Peyer's patch (tissue), 4 donors: Measurements from ENCODE around the gene SAMHD1.

ENCODE experiments used
- POLR2A ChIP-seq, 2 donors: fragments of 450-650 bp; IDR thresholded peaks; one replicate each; pipeline ENCODE4 v1.5.1; 2017; ENCODE audit warnings: antibody characterized with exemption in 2 of 2, mild to moderate bottlenecking in 2 of 2, moderate library complexity in 2 of 2
- TF ChIP-seq, protein P1 (sequence below), 6 experiments: fragments of 450-650 bp in 4 of 6; fragments of 200-600 bp in 2 of 6; sonication (generic) in 1 of 6; IDR thresholded peaks; one replicate each; pipeline ENCODE4 v1.5.1; 2017 to 2019; ENCODE audit warnings: antibody characterized with exemption in 6 of 6, mild to moderate bottlenecking in 3 of 6, moderate library complexity in 1 of 6

DNA sequence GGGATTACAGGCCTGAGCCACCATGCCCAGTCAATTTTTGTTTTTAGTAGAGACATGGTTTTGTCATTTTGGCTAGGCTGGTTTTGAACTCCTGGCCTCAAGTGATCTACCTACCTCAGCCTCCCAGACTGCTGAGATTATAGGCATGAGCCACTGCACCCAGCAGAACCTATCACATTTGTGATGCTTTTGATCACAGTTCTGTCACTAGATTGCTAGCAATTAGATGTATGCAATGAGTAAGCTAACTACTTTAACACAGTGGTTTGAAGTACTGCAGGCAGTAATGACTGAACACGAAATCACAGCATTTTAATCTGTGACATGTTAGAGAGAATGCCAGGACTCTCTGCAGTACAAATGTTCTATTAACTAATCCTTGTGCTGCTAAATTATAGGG, 19.6 kb upstream of the SAMHD1 start:
- TF ChIP-seq, protein P1, sequence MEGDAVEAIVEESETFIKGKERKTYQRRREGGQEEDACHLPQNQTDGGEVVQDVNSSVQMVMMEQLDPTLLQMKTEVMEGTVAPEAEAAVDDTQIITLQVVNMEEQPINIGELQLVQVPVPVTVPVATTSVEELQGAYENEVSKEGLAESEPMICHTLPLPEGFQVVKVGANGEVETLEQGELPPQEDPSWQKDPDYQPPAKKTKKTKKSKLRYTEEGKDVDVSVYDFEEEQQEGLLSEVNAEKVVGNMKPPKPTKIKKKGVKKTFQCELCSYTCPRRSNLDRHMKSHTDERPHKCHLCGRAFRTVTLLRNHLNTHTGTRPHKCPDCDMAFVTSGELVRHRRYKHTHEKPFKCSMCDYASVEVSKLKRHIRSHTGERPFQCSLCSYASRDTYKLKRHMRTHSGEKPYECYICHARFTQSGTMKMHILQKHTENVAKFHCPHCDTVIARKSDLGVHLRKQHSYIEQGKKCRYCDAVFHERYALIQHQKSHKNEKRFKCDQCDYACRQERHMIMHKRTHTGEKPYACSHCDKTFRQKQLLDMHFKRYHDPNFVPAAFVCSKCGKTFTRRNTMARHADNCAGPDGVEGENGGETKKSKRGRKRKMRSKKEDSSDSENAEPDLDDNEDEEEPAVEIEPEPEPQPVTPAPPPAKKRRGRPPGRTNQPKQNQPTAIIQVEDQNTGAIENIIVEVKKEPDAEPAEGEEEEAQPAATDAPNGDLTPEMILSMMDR (IDR thresholded peaks at IDR 0.05) = no peak
- no peak for TF ChIP-seq POLR2A (IDR thresholded peaks at IDR 0.05)
